Breast epithelium (tissue), 4 donors: ENCODE results near the gene DUOX2. TPM values are rescaled to one million over a fixed set of nuclear protein-coding genes. Genes with fewer than 3 reads are reported as not detected.
"Not testable (repeated sequence)": the region's sequence is repeated elsewhere in the genome, so short reads cannot be mapped to it uniquely, and the experiment has no call there.

Experiments used
- DNase-seq, 2 donors: peaks; one replicate each; pipeline ENCODE4 v3.0.0-alpha.2; 2019; ENCODE audit warnings: low spot score in 2 of 2
- H3K27ac ChIP-seq, 2 donors: fragments of 200-600 bp; sonication (generic) in 1 of 2; one replicate each; pipeline ENCODE4 v1.5.1; 2016 to 2019; ENCODE audit warnings: mild to moderate bottlenecking in 1 of 2
- H3K27me3 ChIP-seq, 2 donors: fragments of 200-600 bp; sonication (generic) in 1 of 2; one replicate each; pipeline versions ENCODE4 v1.5.1 to v1.6.0; 2017 to 2019; ENCODE audit warnings: control low read depth in 1 of 2, mild to moderate bottlenecking in 1 of 2
- H3K36me3 ChIP-seq: fragments of 200-600 bp; one replicate; pipeline ENCODE4 v1.5.1; 2019
- H3K4me1 ChIP-seq, 2 donors: fragments of 200-600 bp; sonication (generic); one replicate each; pipeline ENCODE4 v1.5.1; 2016 to 2019; ENCODE audit warnings: control low read depth in 1 of 2
- H3K4me3 ChIP-seq, 3 donors: fragments of 200-600 bp; sonication (generic); 1 replicate in 2 of 3; 2 replicates in 1 of 3; pipeline ENCODE4 v1.5.1; 2016 to 2019; ENCODE audit warnings: mild to moderate bottlenecking in 3 of 3, moderate library complexity in 2 of 3
- H3K9me3 ChIP-seq, 2 donors: fragments of 200-600 bp; sonication (generic) in 1 of 2; one replicate each; pipeline ENCODE4 v1.5.1; 2016 to 2019; ENCODE audit warnings: control low read depth in 1 of 2
- POLR2A ChIP-seq: fragments of 450-650 bp; IDR thresholded peaks from one replicate; pipeline ENCODE4 v1.6.1; 2016; ENCODE audit warnings: antibody characterized with exemption, mild to moderate bottlenecking, moderate library complexity
- POLR2AphosphoS5 ChIP-seq, 3 donors: sonication (generic); formaldehyde crosslinking; IDR thresholded peaks; one replicate each; pipeline ENCODE4 v1.6.1; 2017; ENCODE audit warnings: antibody characterized with exemption in 3 of 3
- intact Hi-C: fragments of 100-400 bp; cut with DNase I; formaldehyde crosslinking; loops from one replicate; pipeline ENCODE4 v1.15.1; 2023; ENCODE audit warnings: low total_unique reads
- total RNA-seq, 3 donors: library from RNA; depleted of rRNA; stranded (reverse); fragments of >200 nt; gene quantifications; one replicate each; pipeline ENCODE4 v1.1.0, GENCODE V29; 2016
- TF ChIP-seq, protein P1 (sequence below), 3 donors: fragments of 450-650 bp; IDR thresholded peaks; one replicate each; pipeline ENCODE4 v1.5.1; 2016 to 2017; ENCODE audit warnings: antibody characterized with exemption in 3 of 3, mild to moderate bottlenecking in 3 of 3, moderate library complexity in 3 of 3

Gene DUOX2
- total RNA-seq, 3 donors from 2014 or later = 0.15 to 0.98 (median 0.16) TPM

GRCh38 chr15:45069942-45070360, 44.0 kb downstream of the DUOX2 start:
- intact Hi-C loops = not testable (repeated sequence)

GRCh38 chr15:45064386-45064785, 49.6 kb downstream of the DUOX2 start:
- Histone ChIP-seq H3K27ac (no peak overlapping the region), H3K27me3 (no peaks in the 10 kb centered on the region), H3K9me3 (no peaks in the 10 kb centered on the region), H3K4me1 (no peaks in the 10 kb centered on the region), H3K4me3 (no peak overlapping the region), H3K36me3 (no peaks in the 10 kb centered on the region)
- intact Hi-C loops = no loop called here
- no peak for DNase-seq
- TF ChIP-seq POLR2A = no peak
- no peak for TF ChIP-seq POLR2AphosphoS5 (IDR thresholded peaks at IDR 0.05)
- TF ChIP-seq, protein P1, sequence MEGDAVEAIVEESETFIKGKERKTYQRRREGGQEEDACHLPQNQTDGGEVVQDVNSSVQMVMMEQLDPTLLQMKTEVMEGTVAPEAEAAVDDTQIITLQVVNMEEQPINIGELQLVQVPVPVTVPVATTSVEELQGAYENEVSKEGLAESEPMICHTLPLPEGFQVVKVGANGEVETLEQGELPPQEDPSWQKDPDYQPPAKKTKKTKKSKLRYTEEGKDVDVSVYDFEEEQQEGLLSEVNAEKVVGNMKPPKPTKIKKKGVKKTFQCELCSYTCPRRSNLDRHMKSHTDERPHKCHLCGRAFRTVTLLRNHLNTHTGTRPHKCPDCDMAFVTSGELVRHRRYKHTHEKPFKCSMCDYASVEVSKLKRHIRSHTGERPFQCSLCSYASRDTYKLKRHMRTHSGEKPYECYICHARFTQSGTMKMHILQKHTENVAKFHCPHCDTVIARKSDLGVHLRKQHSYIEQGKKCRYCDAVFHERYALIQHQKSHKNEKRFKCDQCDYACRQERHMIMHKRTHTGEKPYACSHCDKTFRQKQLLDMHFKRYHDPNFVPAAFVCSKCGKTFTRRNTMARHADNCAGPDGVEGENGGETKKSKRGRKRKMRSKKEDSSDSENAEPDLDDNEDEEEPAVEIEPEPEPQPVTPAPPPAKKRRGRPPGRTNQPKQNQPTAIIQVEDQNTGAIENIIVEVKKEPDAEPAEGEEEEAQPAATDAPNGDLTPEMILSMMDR (IDR thresholded peaks at IDR 0.05) = no peak

More at GRCh38 chr15:45069942-45070360, 44.0 kb downstream of the DUOX2 start:
- not testable (repeated sequence) for H3K9me3 ChIP-seq, H3K27me3 ChIP-seq, H3K36me3 ChIP-seq, H3K4me3 ChIP-seq, H3K4me1 ChIP-seq, DNase-seq, H3K27ac ChIP-seq

DNA sequence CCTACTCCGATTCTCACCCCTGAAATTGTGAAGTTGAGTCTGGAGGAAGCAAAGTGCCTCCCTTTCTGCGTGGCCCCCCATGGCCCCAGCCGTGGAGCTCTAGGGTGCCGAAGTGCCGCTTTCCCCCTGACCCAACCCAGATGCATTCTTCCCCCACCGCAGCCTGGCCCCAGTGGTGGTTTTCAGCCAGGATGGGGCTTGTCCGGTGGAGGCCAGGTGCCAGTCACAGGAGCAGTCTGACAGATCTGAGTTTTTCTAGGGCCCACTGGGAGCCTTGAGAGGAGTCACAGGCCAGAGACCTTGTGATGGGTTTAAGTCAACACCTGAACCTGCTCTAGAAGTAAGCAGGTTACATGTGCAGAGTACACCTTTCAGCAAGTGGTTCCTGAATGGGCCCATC, 51.7 kb downstream of the DUOX2 start:
- intact Hi-C loops, H3K4me1 ChIP-seq, H3K27me3 ChIP-seq, H3K9me3 ChIP-seq, H3K4me3 ChIP-seq, H3K36me3 ChIP-seq, DNase-seq: not testable (repeated sequence)
- H3K27ac ChIP-seq = peak overlapping the region in 1 of 2 donors; percentile 52

GRCh38 chr15:45058690-45059675, 55.0 kb downstream of the DUOX2 start:
- H3K27me3 ChIP-seq, DNase-seq, H3K27ac ChIP-seq, intact Hi-C loops, H3K4me3 ChIP-seq, H3K9me3 ChIP-seq, H3K4me1 ChIP-seq, H3K36me3 ChIP-seq: not testable (repeated sequence)

- intact Hi-C loops, H3K4me1 ChIP-seq, H3K9me3 ChIP-seq, H3K27ac ChIP-seq, H3K4me3 ChIP-seq, H3K36me3 ChIP-seq, DNase-seq, H3K27me3 ChIP-seq: not testable (repeated sequence)
Observed at GRCh38 chr15:45052676-45053075, 61.3 kb downstream of the DUOX2 start.

DNA sequence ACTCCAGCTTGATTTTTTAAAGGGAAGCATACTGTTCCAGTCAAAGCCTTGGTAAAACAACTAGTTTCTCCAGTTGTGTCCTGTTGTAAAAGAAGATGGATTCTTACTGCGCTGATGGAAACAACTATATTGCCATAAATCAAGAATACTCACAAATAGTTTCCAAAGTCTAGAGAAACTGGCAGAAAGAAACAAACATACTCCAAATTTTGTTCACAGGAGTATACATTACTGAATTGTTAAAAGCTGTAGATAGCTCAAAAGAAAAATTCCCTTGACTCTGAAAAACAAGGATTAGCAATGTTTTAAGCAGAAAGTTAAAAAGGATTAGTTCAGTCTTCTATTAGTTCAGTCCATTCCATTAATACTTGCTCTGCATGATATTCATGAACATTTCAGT, 63.4 kb downstream of the DUOX2 start:
- no peak for DNase-seq
- intact Hi-C loops = no loop called here
- no peaks in the 10 kb centered on the region for H3K4me1 ChIP-seq
- TF ChIP-seq POLR2A (no peak), POLR2AphosphoS5 (IDR thresholded peaks at IDR 0.05) (no peak)
- peaks cover 0 to 8% of the 10 kb centered on the region in 2 donors for H3K9me3 ChIP-seq
- H3K27me3 ChIP-seq = no peaks in the 10 kb centered on the region
- no peak overlapping the region for H3K27ac ChIP-seq
- no peak overlapping the region for H3K4me3 ChIP-seq
- no peaks in the 10 kb centered on the region for H3K36me3 ChIP-seq

DNA sequence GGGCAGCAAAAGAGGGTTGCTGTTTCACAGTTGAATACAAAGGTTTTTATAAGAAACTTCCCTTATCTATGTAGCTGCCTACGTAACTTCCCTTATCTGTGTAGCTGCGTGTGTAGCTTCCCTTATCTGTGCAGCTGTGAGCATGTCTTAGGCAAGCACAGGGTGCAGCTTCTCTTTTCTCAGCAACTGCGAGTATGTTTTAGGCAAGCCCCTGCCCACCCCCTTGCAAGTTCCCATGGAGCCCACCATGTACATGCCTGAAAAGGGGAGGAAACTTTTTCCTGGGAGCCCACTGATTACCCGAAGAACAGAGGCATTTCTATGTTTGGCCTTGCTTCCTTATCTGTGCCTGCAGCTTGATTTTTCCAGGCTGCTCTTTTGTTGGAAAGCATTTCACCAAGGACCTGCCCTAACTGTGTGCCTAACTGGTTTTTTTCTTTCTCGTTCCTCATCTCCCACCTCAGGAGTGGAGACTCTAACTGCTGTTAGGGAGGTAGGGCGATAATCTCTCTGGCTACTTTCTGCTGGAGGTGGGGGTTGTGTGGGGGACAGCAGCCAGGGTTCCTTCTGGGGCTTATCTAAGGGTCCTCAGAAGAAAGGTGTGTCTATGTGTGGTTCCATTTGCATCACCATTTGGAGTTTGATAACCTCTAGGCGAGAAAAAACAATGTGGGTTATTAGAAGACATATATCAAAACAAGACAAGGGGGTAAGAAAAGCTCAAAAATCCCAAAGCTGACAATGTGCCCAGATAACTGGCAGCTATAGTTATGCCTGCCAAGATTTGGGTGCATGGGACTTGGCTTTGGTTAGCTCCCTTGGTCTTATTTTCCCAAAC, 65.0 kb downstream of the DUOX2 start:
- no peaks in the 10 kb centered on the region for H3K36me3 ChIP-seq

DNA sequence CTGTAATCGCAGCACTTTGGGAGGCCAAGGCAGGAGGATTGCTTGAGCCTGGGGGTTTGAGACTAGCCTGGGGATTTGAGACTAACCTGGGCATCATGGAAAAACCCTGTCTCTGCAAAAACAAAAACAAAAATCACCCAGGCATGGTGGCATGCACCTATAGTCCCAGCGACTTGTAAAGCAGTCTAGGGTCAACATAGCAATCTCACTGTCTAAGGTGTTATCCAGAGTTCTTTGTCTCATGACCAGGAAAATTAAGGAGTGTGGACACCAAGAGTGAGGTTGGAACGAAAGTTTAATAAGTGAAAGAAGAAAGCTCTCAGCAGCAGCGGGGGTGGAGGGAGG, 65.6 kb downstream of the DUOX2 start:
- H3K27me3 ChIP-seq, H3K9me3 ChIP-seq, H3K27ac ChIP-seq, H3K4me1 ChIP-seq, intact Hi-C loops, H3K36me3 ChIP-seq, H3K4me3 ChIP-seq, DNase-seq: not testable (repeated sequence)

More for the DNA sequence above, 65.0 kb downstream of the DUOX2 start:
- Histone ChIP-seq H3K27me3 (no peaks in the 10 kb centered on the region), H3K27ac (no peak overlapping the region), H3K4me1 (no peaks in the 10 kb centered on the region), H3K9me3 (peaks cover 0 to 8% of the 10 kb centered on the region in 2 donors), H3K4me3 (no peak overlapping the region)
- TF ChIP-seq POLR2AphosphoS5 (IDR thresholded peaks at IDR 0.05) (no peak), POLR2A (no peak)
- TF ChIP-seq, protein P1 (IDR thresholded peaks at IDR 0.05) = no peak
- no peak for DNase-seq
- intact Hi-C loops = no loop called here

DNA sequence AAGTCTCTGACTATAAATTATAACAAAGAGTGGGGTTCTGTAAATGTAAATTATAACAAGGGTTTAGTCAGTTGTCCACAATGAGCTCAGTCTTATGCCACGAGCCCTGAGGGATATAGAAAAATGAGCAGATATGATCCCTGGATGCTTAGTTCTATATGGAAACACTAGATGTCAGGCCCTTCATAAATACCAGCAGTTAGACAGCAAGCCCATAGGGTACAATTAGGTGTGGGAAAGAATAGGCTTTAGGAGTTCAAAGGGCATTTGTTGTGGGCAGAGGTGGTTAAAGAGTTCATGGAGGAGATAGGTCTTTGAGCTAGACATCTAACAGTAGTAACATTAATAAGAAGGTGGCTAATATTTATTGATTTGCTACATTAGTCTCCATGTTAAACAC, 69.7 kb downstream of the DUOX2 start:
- H3K36me3 ChIP-seq, DNase-seq, H3K4me3 ChIP-seq, H3K27ac ChIP-seq, H3K27me3 ChIP-seq, H3K9me3 ChIP-seq, intact Hi-C loops, H3K4me1 ChIP-seq: not testable (repeated sequence)

GRCh38 chr15:45042859-45043258, 71.1 kb downstream of the DUOX2 start:
- H3K9me3 ChIP-seq, intact Hi-C loops, H3K4me1 ChIP-seq, DNase-seq, H3K27ac ChIP-seq, H3K36me3 ChIP-seq, H3K4me3 ChIP-seq, H3K27me3 ChIP-seq: not testable (repeated sequence)
